Measurements from ENCODE around the gene NR1I2.

Gene NR1I2

DNA sequence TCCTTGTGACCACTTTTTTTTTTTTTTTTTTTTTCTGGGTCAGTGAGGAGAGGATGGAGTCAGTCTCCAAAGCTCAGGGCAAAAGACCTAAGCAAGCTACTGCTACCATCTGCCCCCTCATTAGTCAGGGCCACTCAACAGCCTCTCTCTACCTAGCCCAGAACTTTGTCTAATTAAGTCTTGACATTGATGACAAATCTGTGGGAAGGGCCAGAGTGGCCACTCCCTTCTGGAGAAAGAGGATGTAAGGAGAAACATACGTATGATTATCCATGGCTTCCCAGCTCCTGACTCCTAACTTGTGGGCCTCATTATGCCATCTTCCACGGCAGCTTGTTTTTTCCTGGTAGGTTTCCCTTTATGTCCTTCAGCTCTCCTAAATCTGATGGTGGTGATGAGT lies 37.9 kb downstream of the NR1I2 start:
- DNase-seq (ENCODE audit: low read depth, low spot score), result no peak

DNA sequence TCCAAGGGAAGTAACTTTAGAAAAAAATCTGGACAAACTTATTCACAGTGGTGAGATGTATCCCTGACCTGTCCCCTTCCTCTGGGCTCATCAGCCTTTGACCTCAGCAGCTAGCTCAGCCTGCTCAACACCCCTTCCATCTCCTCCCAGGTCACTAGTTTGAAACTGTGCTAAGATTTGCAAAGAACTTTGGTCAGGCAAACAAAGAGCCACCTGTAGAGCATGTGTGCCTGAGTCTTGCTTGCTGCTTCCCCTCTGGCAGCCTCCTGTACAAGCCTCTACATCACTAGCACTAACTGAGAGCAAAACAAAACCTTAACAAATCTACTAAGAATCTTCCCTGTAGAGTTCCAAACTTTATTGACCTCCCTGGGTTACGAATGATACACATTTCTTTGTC lies 43.9 kb downstream of the NR1I2 start:
- DNase-seq (ENCODE audit: low read depth, low spot score), result no peak

DNA sequence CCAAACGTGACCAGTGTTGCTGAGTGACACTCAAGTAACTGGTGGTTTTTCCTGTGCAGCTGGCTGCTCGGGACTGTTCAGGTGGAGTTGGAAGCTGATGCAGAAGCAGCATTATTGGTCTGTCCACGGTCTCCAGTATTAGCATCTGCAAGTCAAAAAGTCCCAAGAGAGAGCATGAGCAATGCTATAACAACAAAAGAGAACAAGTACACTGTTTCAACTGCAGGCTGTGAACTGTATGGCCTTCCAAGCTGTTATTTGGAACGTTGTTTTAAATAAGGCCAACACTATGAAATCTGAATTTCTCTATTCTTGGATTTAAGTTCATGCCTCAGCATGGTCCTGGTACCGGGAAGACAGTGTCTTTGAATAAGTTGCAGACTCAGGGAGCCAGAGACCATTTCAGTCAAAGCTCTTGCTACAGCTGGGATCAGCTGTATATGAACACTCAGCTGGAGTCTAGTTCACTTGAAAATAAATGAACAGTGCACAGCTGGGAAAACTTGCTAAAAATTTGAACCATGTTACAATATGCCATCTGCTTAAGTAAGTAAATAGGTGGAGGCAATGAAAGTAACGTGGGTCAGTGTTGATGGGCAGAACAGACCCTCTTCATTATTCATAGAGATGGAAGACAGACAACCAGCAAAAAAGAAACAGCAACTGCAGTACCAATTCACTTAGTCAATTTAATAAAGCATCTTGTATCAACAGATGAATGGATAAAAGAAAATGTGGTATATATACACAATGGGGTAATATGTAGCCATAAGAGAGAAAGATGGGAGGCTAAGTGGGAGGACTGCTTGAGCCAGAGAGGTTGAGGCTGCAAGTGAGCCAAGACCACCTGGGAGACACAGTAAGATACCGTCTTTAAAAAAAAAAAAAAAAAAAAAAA lies 45.1 kb downstream of the NR1I2 start:
- no peak for DNase-seq (ENCODE audit: low read depth, low spot score)

DNA sequence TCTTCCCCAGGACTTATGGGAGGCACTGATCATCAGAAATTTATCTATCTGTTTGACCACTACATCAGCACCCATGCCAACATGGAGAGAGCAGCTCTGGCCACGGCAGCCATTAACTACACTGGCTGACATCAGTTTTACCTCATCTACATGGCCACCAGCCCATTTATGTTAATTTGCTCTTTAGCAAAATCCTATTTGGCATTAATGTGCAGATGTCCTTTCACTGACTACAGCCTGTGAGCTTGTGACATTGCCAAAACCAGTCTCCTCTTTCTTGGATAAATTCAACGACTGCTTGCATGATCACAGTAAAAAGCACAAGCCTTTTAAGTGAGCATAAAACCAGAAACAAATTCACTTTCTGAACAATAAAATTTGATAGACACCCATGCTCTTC lies 47.5 kb downstream of the NR1I2 start:
- no peak for DNase-seq (ENCODE audit: low read depth, low spot score)

DNA sequence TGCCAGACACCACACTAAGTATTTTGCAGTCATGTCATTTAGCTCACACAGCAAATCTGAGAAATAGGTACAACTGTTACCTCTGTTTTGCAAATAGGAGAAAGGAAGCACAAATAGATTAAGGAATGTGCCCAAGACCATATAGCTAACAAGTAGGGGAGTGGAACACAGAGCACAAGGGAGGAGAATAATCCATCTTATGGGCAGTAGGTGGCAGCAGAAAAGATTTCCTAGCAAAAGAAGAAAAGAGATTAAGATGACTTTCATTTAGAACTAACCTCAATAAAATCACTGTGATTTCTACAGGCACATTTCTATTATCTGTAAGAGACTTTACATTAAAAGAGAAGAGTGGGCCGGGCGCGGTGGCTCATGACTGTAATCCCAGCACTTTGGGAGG lies 49.1 kb downstream of the NR1I2 start:
- no peak for DNase-seq (ENCODE audit: low read depth, low spot score)

DNA sequence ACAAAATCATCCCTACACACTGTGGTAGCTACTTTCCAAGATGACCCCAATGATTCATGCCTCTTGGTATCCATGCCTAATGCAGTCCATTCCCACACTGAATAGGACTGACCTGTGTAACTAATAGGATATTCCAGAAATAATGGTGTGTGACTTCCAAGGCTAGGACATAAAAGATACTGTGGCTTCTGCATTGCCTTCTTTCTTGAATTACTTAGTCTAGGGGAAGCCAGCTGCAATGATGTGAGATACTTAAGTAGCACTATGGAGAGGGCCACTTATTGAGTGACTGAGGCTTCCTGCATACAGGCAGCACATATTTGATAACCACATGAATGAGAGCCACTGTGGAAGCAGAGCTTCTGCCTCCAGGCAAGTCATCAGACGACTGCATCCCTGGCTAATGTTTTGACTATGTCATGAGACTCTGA lies 50.1 kb downstream of the NR1I2 start:
- no peak for DNase-seq (ENCODE audit: low read depth, low spot score)

DNA sequence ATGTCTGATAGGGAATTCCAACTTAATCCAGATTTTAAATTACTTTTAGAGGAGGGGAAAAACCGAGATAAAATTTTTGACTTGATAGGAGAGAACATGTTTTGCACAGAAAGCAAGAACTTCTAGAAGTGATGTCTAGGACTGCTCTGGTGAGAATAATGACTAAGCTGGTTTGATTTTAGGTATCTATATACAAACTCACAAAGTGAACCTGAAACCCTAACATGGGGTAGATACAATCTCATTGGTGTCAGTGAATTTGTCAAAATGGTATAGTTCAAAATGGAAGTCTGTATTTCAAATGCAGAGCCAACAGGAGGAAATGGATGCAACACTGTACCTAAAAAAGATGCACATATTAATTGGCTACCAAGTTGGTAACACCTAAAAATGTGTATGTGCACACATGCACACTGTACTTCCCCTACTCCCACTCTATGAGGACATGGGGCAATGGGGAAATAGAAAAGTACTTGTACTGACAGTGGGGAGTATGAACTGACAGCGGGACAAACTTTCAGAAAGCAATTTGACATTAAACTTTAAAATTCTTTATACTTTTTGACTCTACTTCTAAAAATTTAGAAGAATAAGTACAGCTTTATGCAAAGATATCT lies 53.0 kb downstream of the NR1I2 start:
- no peak for DNase-seq (ENCODE audit: low read depth, low spot score)

DNA sequence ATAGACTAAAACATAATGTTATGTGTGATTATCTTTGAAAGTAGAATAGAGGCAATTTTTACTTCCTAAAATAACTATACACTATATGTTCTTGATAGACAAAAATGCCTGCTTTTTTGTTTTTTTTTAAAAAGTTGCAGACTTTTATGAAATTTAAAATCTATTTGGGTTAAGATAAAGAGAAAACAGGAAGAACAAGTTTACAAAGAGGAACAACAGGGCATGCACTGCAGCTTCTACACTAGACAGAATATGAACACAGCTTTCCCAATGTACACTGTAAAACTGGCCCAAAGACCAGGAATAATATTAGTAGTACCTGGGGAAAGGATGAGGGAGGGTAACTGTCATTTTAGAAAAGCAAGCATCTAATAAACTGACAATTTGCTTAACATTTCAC lies 53.7 kb downstream of the NR1I2 start:
- no peak for DNase-seq (ENCODE audit: low read depth, low spot score)

DNA sequence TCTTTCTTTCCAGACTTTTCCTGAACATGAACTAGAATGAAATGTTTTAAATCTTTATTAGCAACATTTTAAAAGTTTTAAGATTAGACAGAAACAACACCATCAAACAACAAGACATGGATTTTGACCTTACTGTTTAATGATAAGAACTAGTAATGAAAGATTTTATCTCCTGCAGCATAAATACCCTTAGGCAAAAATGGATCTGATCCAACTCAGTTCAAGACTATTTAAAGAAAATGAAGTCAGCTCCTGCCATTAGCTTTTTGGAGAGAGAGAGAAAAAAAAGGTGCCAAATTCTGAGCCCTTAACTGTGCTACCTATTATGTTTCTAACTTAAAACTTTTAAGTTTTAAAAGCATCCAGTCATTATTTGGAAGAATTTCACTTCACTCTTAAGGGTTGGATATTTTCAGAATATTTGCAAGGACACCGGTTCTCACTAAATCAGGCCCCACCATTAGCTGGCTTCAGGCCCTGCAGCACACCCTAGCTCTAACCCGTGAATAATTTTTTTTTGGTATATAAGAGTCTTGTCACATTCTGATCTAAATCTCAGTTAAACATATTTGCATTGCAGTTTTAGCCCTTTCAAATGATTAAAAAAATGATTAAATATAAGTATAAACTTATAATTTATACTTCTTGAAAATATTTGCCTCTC lies 60.0 kb downstream of the NR1I2 start:
- DNase-seq (ENCODE audit: low read depth, low spot score), result no peak

DNA sequence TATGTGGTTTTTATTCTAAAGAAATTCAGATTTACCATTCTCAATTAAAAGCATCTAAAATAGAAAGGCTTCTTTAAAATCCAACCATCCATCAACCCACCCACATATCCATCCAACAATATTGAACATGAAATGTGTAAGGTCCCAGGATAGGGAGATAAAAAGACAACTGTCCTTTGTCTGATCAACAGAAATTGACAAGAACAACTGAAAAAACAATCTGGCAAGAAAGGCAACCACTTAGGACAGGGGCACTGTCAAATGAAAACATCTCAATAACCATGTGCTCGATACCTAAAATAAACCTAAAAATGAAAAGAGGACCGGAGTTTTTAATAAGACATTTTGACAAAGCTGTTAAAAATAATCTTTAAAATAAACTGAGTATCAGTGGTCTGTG lies 67.2 kb downstream of the NR1I2 start:
- no peak for DNase-seq (ENCODE audit: low read depth, low spot score)

DNA sequence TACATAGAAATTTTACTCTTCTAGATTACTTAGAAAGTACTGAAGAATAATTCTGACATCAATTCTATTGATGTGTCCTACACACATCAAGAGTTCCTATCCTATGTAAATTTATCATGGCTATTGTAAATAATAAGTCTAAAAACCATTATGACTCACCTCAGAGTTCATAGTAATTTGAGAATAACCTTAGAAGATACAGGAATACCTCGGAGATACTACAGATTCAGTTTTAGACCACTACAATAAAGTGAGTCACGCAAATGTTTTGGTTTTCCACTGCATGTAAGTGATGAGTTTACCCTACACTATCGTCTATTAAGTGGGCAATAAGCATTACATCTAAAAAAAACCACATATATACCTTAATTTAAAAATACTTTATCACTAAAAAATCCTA lies 74.8 kb downstream of the NR1I2 start:
- no peak for DNase-seq (ENCODE audit: low read depth, low spot score)

DNA sequence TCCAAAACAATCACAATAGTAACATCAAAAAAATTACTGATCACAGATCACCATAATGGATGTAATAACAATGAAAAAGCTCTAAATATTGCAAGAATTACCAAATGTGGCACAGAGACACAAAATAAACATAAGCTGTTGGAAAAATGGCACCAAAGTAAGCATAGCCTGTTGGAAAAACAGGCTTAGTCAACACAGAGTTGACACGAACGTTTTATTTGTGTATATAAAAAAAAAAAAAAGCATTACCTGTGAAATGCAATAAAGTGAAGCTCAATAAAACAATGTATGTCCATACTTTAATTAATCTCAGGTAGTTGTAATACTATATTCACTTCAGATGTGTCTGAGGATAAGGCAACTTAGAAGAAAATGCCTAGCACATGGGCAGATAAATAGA lies 77.1 kb downstream of the NR1I2 start:
- DNase-seq (ENCODE audit: low read depth, low spot score), result no peak

DNA sequence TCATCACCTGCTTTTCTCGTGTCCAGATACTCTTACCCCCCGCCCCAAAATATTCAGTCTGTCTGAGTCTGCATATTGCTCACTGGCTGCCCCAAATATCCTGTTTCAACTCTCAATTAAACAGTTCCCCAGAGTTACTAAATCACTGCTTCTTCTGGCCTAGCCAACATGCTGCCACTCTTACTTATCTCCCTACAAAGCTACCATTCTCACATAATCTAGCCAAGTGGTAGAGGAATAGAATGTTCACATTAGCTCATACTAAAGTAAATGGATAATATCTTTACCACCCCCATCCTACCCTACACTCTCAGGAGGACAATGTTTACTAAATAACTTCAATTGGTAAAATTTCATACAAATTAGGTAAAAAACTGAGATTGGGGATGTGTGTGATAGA lies 77.8 kb downstream of the NR1I2 start:
- DNase-seq (ENCODE audit: low read depth, low spot score), result no peak

DNA sequence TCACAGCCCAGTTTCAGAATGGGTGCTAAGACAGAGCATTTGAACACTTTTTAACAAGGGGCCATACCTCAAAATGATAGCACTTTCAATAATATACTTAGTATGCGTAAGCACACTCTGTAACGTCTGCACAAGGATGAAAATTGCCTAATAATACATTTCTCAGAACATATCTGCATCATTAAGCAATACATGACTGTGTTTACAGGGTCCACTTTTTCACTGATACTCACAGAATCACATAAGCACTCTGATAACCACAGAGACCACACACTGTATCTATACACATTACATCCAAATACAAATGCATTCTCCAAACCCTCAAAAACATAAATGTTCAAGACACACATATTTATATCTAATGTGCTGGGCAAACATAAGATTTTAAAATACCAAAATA lies 79.8 kb downstream of the NR1I2 start:
- DNase-seq (ENCODE audit: low read depth, low spot score), result no peak

DNA sequence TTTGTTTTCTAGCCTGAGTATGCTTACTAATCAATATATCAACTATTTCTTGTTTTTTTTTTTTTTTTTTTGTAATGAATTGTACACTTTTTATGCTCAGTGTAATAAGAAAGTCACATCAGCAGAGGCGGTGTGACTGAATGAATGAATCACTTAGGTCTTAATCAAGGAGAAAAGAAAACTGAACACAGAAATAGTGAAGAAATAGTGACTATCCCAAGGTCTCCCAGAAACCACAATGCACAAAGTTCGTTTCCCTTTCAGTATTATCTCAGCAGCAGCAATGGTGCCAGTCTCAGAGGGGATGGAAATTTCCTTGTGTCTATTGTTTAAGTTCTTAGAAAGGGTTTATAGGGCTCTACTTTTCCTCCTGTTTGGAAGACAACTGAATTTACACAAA lies 80.7 kb downstream of the NR1I2 start:
- no peak for DNase-seq (ENCODE audit: low read depth, low spot score)

DNA sequence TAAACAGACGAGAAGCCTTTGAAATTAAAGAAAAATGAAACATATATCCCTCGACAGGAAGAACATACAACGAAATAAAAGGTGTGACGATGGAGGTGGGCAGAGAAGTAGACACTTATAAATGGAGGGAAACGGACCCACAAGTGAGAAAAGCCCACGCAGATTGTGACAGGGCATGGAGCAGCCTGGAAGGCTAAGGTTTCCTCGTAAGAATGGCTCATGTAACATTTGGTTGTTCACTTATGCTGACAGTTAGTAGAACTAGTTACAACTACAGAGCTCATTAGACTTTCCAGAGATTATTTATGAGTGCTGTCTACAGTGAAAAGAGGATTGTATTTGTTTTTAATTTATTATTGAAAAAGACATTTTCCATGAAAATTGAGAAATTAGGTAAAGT lies 82.6 kb downstream of the NR1I2 start:
- DNase-seq (ENCODE audit: low read depth, low spot score), result no peak
